Mammary epithelial cell (primary cell): ENCODE measurements around the gene CALHM3.

Experiments used
- EZH2 ChIP-seq: IDR thresholded peaks from 2 replicates; pipeline ENCODE4 v1.6.1; 2012; ENCODE audit warnings: low read length, inconsistent platforms, borderline replicate concordance
- TF ChIP-seq, protein P1 (sequence below), 2 donors: IDR thresholded peaks in 1 of 2; conservative IDR thresholded peaks in 1 of 2; 2 replicates each; pipeline ENCODE4 v1.5.1; 2011 to 2012; ENCODE audit warnings: inconsistent platforms in 2 of 2, low read length in 2 of 2, mild to moderate bottlenecking in 2 of 2, control low read depth in 1 of 2, low read depth in 1 of 2; ENCODE audit not compliant: insufficient read depth in 1 of 2; ENCODE audit errors: extremely low read depth in 1 of 2

DNA sequence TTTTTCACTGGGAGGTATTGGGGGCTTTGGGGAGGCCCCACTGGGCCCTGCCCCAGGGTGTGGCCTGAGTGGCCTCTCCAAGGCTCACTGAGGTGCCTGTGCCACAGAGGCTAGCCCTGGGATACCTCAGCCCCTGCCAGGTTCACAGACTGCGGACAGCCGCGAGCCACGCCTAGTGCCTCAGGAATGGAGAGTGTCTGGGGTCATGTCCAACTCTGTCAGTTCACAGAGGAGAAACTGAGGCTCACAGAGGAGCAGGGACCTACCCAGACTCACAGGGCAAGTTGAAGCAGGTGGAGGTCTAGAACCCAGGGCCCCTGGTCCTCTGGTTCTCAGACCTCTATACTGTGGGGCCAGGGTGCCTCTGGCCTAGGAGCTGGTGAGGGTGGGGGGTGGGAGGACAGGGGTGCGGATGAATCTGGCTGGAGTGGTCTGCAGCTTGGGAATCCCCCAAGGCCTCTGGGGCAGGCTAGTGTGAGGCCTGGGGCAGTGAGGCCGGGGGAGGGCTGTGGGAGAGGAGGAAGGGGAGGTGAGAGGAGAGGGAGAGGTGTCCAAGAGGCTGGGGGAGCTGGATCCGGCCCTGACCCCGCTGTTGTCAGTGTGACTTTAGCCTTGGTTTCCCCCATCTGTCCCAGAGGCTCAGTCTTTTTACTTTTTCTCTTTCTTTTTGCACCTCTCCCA lies 34.5 kb upstream of the CALHM3 start:
- TF ChIP-seq, protein P1, sequence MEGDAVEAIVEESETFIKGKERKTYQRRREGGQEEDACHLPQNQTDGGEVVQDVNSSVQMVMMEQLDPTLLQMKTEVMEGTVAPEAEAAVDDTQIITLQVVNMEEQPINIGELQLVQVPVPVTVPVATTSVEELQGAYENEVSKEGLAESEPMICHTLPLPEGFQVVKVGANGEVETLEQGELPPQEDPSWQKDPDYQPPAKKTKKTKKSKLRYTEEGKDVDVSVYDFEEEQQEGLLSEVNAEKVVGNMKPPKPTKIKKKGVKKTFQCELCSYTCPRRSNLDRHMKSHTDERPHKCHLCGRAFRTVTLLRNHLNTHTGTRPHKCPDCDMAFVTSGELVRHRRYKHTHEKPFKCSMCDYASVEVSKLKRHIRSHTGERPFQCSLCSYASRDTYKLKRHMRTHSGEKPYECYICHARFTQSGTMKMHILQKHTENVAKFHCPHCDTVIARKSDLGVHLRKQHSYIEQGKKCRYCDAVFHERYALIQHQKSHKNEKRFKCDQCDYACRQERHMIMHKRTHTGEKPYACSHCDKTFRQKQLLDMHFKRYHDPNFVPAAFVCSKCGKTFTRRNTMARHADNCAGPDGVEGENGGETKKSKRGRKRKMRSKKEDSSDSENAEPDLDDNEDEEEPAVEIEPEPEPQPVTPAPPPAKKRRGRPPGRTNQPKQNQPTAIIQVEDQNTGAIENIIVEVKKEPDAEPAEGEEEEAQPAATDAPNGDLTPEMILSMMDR (conservative IDR thresholded peaks at IDR 0.05 in 1 of 2, IDR thresholded peaks at IDR 0.05 in 1 of 2; ENCODE audit: extremely low read depth in 1 of 2, insufficient read depth in 1 of 2, low read depth in 1 of 2, low read length in 2 of 2), result no peak
- TF ChIP-seq EZH2, result no peak
